ENCODE results near the gene VMAC.
A peak's percentile ranks its signal among the peaks of the same experiment; 100 is the strongest.

VMAC gene

GRCh38 chr19:5905114-5905778 lies 574 bp downstream of the VMAC start:
- DNase-seq = no peak

GRCh38 chr19:5907241-5907640 lies 2.6 kb downstream of the VMAC start:
- DNase-seq = no peak

GRCh38 chr19:5908773-5909442 lies 4.2 kb downstream of the VMAC start:
- no peak for DNase-seq

- no peak for DNase-seq
These were observed 5.9 kb downstream of the VMAC start for GRCh38 chr19:5910638-5910907.

GRCh38 chr19:5911366-5911765 lies 6.7 kb downstream of the VMAC start:
- DNase-seq = peak; percentile 50

- DNase-seq = peak; percentile 82
These were observed 9.2 kb downstream of the VMAC start, which contains the start of gene CAPS for GRCh38 chr19:5913739-5914357. Gene CAPS (plus strand): TSS chr19:5914254. CDS start chr19:5914407, 153 bp downstream.

GRCh38 chr19:5914358-5914774 lies 9.7 kb downstream of the VMAC start:
- no peak for DNase-seq

GRCh38 chr19:5914946-5915781 lies 10.5 kb downstream of the VMAC start:
- DNase-seq = no peak

GRCh38 chr19:5915782-5916165 lies 11.1 kb downstream of the VMAC start:
- DNase-seq = no peak

GRCh38 chr19:5916181-5916708 lies 11.6 kb downstream of the VMAC start:
- DNase-seq = no peak

- DNase-seq = no peak
These were observed 12.9 kb downstream of the VMAC start for GRCh38 chr19:5917431-5918107.

GRCh38 chr19:5918463-5919079 lies 13.9 kb downstream of the VMAC start:
- DNase-seq = no peak

GRCh38 chr19:5921516-5922160 lies 17.0 kb downstream of the VMAC start:
- no peak for DNase-seq

- DNase-seq = no peak
These were observed 17.5 kb downstream of the VMAC start for GRCh38 chr19:5922161-5922545.

- DNase-seq = no peak
These were observed 18.7 kb downstream of the VMAC start for GRCh38 chr19:5923356-5923755.

GRCh38 chr19:5925830-5926427 lies 21.3 kb downstream of the VMAC start:
- no peak for DNase-seq

- DNase-seq = peak; percentile 94
These were observed 22.2 kb downstream of the VMAC start for GRCh38 chr19:5926641-5927440.

- no peak for DNase-seq
These were observed 22.8 kb downstream of the VMAC start for GRCh38 chr19:5927441-5927821.

GRCh38 chr19:5929179-5929578 lies 24.5 kb downstream of the VMAC start:
- no peak for DNase-seq

- no peak for DNase-seq
These were observed 25.0 kb downstream of the VMAC start for GRCh38 chr19:5929625-5930024.
